ENCODE measurements around the gene ESRP2.

DNA sequence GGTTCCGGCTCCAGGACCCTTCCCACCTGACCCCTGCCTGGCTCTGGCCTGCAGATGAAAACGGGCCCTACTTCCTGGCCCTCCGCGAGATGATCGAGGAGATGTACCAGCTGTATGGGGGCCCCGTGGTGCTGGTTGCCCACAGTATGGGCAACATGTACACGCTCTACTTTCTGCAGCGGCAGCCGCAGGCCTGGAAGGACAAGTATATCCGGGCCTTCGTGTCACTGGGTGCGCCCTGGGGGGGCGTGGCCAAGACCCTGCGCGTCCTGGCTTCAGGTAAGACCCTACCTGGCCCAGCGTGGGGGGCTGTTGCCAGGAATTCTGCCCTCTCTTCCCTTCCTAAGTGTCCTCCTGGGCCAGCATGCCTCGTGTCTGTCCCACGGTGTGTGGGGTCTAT lies 19.8 kb upstream of the ESRP2 start:
- TF ChIP-seq POLR2AphosphoS5 (IDR thresholded peaks at IDR 0.05) = no peak
- TF ChIP-seq POLR2A (IDR thresholded peaks at IDR 0.05; ENCODE audit: low read depth) = no peak
